H1 (cell line): ENCODE results near the gene GLTPD2.

Source experiments
- CBX5 ChIP-seq: fragments of 300-800, 300-1000 bp; sonication (generic); IDR thresholded peaks from 2 replicates; pipeline ENCODE4 v1.7.1; 2016; ENCODE audit warnings: antibody characterized with exemption, low read length, low read depth
- CEBPB ChIP-seq: IDR thresholded peaks from 2 replicates; pipeline ENCODE4 v1.6.1; 2012; ENCODE audit warnings: low read depth, low read length
- CHD1 ChIP-seq: IDR thresholded peaks from 2 replicates; pipeline ENCODE4 v1.6.1; 2012; ENCODE audit warnings: low read depth, low read length, improper control_type of control experiment
- CHD2 ChIP-seq: IDR thresholded peaks from 2 replicates; pipeline ENCODE4 v1.6.1; 2012; ENCODE audit warnings: low read length, improper control_type of control experiment
- CTCF ChIP-seq, 3 experiments: IDR thresholded peaks; 1 replicate in 2 of 3; 2 replicates in 1 of 3; pipeline versions ENCODE4 v1.5.1 to v1.6.1; 2011; ENCODE audit warnings: low read length in 3 of 3, mild to moderate bottlenecking in 3 of 3, inconsistent platforms in 2 of 3, low read depth in 1 of 3, moderate library complexity in 1 of 3; ENCODE audit not compliant: insufficient read depth in 1 of 3; ENCODE audit errors: control extremely low read depth in 1 of 3
- EP300 ChIP-seq, 2 experiments: IDR thresholded peaks; 1 replicate in 1 of 2; 2 replicates in 1 of 2; pipeline ENCODE4 v1.6.1; 2011 to 2012; ENCODE audit warnings: low read depth in 2 of 2, low read length in 2 of 2, mild to moderate bottlenecking in 2 of 2, borderline replicate concordance in 1 of 2, inconsistent platforms in 1 of 2, moderate library complexity in 1 of 2
- EZH2 ChIP-seq: fragments of 200-600 bp; sonication (generic); IDR thresholded peaks from 2 replicates; pipeline ENCODE4 v1.7.1; 2012; ENCODE audit warnings: low read depth, mild to moderate bottlenecking, moderate library complexity, low read length, inconsistent platforms; ENCODE audit not compliant: severe bottlenecking
- HDAC2 ChIP-seq, 2 experiments: fragments of 300-600 bp in 1 of 2; sonication (generic) in 1 of 2; IDR thresholded peaks; 2 replicates each; pipeline ENCODE4 v1.6.1; 2011 to 2012; ENCODE audit warnings: low read depth in 2 of 2, low read length in 2 of 2, mild to moderate bottlenecking in 2 of 2, moderate library complexity in 2 of 2, borderline replicate concordance in 1 of 2, inconsistent platforms in 1 of 2
- NRF1 ChIP-seq: IDR thresholded peaks from 2 replicates; pipeline ENCODE4 v1.6.1; 2011; ENCODE audit warnings: mild to moderate bottlenecking, low read depth, low read length, improper control_type of control experiment
- POLR2A ChIP-seq, 2 experiments: IDR thresholded peaks; 1 replicate in 1 of 2; 2 replicates in 1 of 2; pipeline ENCODE4 v1.6.1; 2011; ENCODE audit warnings: low read depth in 2 of 2, low read length in 2 of 2, mild to moderate bottlenecking in 2 of 2; ENCODE audit errors: control extremely low read depth in 1 of 2
- RAD21 ChIP-seq, 2 experiments: IDR thresholded peaks in 1 of 2; conservative IDR thresholded peaks in 1 of 2; 2 replicates each; pipeline ENCODE4 v1.6.1; 2011; ENCODE audit warnings: low read depth in 2 of 2, low read length in 2 of 2, improper control_type of control experiment in 1 of 2, inconsistent platforms in 1 of 2, mild to moderate bottlenecking in 1 of 2, moderate library complexity in 1 of 2
- SIRT6 ChIP-seq: IDR thresholded peaks from one replicate; pipeline ENCODE4 v1.7.1; 2012; ENCODE audit warnings: low read length, inconsistent platforms
- TAF7 ChIP-seq: optimal IDR thresholded peaks from 2 replicates; pipeline ENCODE3; 2011; ENCODE audit warnings: low read depth, mild to moderate bottlenecking, inconsistent platforms, low read length, moderate library complexity, borderline replicate concordance

DNA sequence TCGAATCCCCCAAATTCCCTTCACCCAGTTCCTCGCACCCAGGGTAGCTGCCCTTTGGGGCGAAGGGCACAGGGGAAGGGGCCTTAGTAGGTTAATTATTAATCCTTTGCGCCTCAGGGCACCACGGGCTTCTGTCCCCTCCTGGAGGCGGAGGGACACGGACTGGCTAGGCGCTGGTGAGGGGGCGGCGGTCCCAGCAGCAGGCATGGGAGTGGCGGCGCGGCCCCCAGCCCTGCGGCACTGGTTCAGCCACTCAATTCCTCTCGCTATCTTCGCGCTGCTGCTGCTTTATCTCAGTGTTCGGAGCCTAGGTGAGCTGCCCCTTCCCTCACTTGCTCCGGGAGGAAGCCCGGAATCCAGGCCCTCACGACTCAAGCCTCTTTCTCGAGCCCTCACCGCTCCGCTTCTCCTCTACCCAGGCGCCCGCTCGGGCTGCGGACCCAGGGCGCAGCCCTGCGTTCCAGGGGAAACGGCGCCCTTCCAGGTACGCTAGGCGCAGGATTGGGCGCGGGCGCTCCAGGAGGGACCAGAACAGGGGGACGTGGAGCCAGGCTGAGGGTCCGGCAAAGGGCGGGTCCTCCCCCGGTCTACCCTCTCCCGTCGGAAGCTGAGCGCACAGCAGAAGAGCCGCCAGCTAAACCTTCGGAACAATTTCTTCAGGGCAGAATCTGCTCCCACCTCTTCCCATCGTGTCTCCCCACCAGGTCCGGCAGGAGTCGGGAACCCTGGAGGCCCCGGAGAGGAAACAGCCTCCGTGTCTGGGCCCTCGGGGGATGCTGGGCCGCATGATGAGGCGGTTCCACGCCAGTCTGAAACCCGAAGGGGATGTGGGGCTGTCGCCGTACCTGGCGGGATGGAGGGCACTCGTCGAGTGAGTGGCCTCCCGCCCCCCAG, at the start of gene GLTPD2:
- TF ChIP-seq CEBPB, result no peak
- TF ChIP-seq CTCF (IDR thresholded peaks at IDR 0.05; ENCODE audit: control extremely low read depth in 1 of 3, insufficient read depth in 1 of 3, low read depth in 1 of 3, low read length in 3 of 3), result no peak
- TF ChIP-seq CBX5, result no peak
- peak; percentile 74 for TF ChIP-seq EZH2
- TF ChIP-seq HDAC2 (IDR thresholded peaks at IDR 0.05; ENCODE audit: borderline replicate concordance in 1 of 2, low read depth in 2 of 2, low read length in 2 of 2), result 0 out of 4 replicates have a peak, but pooled peaks of 1 of the 2 experiments have one; percentile 5
- TF ChIP-seq SIRT6, result no peak
- no peak for TF ChIP-seq EP300 (IDR thresholded peaks at IDR 0.05; ENCODE audit: borderline replicate concordance in 1 of 2, low read depth in 2 of 2, low read length in 2 of 2)
- no peak for TF ChIP-seq NRF1
- no peak for TF ChIP-seq RAD21 (IDR thresholded peaks at IDR 0.05 in 1 of 2, conservative IDR thresholded peaks at IDR 0.05 in 1 of 2; ENCODE audit: low read depth in 2 of 2, low read length in 2 of 2)
- TF ChIP-seq POLR2A (IDR thresholded peaks at IDR 0.05; ENCODE audit: control extremely low read depth in 1 of 2, low read depth in 2 of 2, low read length in 2 of 2), result no peak
- TF ChIP-seq CHD1, result no peak
- no peak for TF ChIP-seq CHD2
- no peak for TF ChIP-seq TAF7
